GM19395 (cell line): ENCODE measurements around the gene IMMT.
"Not testable (repeated sequence)": the region's sequence is repeated elsewhere in the genome, so short reads cannot be mapped to it uniquely, and the experiment has no call there.

Source experiments
- ATAC-seq: cut with Tn5 transposase; IDR thresholded peaks from one replicate; pipeline ENCODE4 v1.9.1; 2021; ENCODE audit warnings: mild to moderate bottlenecking, moderate library complexity; ENCODE audit not compliant: unreplicated experiment

Gene IMMT

DNA sequence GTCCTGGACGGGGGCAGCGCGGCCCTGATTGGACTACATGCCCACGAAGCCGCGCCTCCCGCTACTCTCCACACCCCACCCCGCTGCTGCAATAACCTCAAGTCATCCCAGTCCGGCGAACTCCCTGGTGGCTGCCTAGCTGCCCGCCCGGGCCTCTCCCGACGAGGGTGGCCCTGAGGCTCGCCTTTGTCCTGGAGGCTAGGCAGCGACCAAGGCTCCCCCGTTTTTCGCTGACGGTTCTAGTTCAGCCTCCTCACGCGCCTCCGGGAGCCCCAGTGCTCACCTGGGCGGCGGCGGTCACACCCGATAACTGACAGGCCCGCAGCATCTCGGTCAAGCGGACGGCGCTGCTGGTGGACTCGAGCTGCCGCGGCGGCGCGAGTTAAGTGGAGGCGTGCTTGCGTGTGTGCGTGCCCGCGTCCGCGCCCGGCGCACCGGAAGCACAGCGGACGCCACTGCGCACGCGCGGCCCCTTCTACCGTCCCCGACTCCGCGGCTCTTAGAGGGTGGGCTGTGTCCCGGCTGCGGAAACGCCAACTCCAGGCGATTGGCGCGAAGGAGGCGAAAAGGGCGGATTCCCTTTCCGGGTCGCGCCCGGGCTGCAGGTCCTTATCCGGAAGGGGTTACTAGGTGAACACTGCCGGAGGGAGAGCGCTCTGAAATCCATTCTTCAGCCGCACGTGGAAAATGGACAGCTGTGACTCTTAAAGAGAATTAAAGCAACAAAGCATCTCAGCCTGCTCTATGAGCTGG lies at the start of gene IMMT:
Gene IMMT (minus strand): TSS at position 408 of the 753 bp plus-strand sequence. CDS start 80 bp downstream, at position 328.
- peak; percentile 81 for ATAC-seq

DNA sequence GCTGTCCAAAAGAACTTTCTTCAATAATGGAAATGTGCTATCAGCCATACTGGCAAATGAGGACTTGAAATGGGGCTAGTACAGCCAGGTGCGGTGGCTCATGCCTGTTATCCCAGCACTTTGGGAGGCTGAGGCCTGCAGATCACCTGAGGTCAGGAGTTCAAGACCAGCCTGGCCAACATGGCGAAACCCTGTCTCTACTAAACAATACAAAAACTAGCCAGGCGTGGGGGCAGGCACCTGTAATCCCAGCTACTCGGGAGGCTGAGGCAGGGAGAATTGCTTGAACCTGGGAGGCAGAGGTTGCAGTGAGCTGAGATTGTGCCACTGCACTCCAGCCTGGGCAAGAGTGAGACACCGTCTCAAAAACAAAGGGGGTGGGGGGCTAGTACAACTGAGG lies 49.5 kb upstream of the IMMT start:
- not testable (repeated sequence) for ATAC-seq

DNA sequence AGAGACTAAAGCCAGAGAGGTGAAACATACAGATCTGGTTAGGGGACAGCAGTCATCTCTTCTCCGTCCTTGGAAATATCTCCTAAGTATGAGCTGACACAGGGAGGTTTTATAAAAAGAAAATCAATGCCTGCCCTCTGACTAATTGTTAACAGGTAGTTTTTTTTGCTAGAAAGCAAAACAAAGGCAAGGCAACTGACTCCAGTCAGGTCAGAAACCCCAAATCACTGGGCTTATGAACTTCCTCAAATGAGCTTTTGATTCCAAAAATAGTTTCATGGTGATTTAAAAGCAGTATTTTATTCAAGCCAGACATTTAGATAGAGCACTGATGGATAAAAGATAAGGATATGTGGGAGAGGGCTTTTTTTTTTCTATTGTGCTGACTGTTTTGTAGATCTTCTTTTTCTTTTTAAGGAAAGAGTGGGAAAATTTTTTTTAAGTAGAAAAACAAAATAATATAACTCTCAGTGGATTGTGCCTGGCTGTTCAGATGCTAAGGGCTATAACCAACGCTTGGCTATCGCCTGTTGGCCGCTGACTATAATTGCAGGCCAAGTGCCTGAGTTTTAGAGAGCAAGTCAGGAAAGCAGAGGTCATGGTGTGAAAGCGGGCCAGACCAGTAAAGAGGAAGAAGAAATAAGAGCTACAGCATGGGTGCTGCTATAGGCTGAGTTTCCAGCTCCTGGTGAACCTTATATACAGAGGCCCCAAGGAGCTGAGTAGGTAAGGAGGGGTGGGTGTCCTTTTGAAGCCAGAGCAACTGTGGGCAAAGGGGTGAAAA lies 48.9 kb upstream of the IMMT start:
- no peak for ATAC-seq

DNA sequence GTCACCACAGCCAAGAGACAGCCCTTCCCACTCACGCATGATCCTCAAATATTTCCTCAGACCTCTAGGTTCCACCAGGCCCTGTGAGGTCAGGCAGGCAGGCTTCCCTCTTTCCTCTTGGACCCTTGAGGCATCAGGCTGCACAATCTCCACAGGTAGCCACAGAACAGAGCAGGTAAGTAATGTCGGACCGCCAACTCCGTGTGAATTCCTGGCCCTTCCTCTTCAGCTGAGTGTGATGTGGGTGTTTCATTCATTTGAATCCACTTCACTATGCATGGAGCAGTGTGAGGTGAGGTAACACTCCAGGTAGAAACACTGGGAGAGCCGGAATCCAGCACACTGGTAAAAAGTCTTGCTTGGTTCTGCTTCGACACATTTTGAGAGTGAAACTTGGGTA lies 48.0 kb upstream of the IMMT start:
- ATAC-seq = no peak

DNA sequence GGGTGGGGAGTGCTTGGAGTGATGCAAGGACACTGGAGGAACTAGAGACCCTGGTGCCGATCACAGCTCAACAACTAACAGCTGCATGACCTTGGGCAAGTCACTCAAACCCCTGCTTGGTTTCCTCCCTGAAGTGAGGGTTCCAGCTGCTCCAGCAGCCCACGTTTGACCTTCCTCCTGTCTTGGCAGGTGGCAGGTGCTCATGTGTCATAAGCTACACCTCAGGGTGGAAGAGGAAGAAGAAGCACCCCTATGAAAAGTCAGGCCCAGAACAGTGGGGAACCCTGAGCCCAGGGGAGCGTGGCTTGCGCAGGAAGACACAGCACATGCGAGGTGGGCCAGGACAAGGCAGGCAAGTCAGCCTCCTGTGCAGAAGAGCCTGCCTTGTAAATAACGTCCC lies 46.3 kb upstream of the IMMT start:
- no peak for ATAC-seq

DNA sequence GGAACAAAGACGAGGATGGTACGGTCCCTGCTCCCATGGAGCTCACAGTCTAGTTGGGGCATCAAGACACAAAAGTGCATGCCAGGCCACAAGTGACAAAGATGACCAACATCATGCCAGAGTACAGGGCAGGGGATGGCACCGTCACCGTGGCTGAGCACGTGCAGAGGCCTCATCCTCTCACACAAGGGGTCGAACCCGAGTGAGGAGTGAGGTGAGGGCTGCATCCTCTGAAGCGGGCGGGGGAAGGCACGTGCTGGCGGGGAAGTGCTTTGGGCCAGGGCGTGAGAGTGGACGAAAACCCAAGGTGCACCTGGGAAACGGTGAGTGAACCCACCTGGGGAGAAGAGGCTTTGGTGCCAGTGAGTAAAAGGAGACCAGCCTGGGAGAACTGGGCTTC lies 45.0 kb upstream of the IMMT start:
- no peak for ATAC-seq

DNA sequence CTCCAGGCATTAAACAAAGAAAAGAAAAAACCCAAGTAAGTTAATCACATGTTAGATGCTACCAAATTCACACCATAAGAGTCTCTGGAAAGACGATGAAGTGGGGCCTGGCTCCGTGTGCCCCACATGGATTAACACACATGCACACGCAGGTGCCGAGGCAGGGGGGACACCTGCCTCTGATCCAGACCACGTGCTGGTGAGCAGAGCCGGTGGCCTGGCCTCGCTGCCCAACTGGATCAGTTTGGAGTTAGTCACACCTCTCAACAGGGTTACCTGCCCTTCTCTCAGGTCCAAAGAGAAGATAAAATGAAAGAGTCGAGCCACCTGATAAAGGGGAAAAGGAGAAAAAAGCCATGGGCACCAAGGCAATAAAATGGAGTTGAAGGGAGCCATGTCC lies 44.5 kb upstream of the IMMT start:
- no peak for ATAC-seq

DNA sequence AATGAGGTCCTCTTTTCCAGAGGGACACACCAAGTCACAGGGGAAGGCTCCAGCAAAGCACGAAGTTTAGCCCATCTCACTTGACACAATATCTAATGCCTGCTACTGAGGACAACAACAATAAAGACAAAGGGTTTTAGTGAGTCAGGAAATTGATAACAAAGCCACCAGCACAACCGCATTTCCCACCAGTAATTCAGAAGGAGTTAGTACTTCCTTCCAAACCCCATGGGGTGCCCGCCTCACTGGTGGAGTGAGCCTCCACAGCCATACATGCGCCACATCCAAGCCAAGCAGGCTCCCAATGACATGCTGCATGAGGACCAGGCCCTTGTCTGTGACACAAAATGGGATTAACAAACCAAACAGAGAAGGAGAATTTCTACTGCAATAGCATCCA lies 44.1 kb upstream of the IMMT start:
- no peak for ATAC-seq

DNA sequence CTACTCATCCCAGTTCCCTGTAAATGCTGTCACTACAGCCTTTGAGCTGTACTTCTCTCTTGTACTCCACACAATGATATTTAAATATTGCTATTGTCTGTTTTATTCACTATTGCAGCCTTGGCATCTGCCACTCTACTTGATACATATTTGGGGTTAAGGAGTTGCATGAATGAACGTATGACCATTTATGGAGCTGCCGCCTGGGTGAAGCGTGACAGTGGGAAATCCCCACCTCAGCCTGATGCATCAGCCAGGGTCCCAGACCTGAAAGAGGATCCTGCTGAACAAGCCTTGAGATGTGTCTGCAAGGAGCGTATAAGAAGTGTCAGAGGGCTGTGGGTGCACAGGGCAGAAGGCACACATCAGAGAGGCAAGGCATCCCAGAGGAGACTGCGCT lies 43.1 kb upstream of the IMMT start:
- ATAC-seq = peak; percentile 83

DNA sequence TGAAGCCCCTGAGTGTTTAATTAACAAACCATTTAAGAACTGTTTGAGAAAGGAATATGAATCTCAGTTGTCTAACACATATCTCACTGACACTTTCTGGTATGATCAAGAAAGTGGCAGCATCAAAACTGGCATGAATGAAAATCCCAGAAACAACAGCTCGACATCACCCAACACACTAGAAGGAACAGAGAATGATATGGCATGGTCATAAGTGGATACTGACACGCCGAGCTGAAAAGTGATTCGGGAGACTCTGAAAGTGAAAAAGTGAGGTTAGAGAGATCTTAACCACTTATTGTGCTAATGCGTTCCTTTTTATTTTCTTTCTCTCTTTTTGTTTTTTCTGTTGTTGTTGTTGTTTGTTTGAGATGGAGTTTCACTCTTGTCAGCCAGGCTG lies 41.9 kb upstream of the IMMT start:
- no peak for ATAC-seq

DNA sequence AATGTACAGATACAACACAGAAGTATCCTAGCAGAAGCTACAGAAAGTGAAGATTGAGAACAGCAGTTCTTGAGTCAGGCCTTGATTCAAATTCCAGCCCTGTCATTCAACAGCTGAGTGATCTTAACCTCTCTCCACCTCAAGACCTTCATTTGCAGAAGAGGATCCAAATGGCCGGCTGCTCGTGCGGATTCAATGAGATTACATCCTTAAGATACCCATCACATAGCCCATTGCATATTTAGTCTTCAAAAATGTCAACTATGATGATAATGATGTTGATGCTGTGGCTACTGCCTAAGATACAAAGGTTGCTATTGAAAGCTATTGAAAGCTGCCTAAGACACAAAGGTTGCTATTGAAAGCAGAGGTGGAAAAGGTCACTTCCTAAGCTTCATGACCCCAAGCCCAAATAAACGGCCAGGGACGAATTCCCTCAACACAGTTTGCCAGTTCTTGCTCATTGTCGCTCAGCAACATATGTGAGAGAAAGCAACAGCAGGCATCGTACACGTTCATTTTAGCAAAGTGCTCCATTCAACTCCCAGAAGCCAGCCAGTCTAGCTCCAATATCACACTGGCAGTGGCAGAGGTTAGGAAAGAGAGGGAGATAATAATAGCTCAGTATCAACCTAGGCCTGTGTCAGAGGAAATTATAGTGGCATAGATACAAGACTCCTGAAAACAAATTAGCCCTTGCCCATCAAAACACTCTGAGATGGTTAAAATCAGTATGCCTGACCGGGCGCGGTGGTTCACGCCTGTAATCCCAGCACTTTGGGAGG lies 40.1 kb upstream of the IMMT start:
- no peak for ATAC-seq

DNA sequence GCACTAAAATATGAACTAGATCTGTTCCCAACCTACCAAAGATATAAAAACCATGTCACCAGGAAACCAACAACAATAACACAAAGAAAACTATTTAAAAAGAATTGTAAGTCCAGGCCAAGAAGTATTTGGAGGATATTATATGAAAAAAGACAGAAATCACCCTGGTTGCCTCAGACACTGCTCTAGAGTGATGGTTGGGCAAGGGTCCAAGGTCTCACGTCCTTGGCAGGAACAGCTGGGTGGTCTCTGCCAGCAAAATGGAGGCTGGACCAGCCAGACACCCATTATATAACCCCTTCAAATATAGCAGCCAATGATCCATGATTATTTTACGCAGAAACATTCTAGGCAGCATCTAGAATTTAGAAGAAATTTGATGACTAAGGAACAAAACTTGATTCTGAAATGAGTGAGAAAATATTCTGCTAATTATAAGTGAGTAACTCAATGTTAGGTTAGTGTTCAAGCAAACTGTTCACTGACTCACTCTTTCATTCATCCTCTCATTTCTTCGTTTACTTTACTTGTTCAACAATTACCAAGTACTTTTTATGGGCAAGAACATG lies 39.4 kb upstream of the IMMT start:
- no peak for ATAC-seq

DNA sequence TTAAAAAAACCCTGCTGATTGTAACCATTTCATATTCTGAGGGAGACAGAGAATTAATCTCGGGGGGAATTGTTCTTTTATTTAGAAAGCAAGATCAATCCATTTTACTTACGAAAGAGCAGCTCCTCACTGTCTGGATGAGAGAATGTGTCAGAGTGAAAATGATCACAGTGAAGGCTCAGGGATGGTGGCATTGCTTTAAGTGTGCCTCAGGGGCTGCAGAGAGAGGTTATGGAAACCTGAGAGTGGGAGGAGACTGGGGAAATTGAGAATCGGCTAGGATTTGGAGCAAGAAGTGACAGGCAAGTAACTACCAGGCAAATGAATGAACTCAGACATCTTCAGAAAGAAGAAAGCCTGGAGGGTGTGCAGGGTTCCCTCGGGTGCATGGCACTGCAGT lies 38.2 kb upstream of the IMMT start:
- ATAC-seq = no peak

DNA sequence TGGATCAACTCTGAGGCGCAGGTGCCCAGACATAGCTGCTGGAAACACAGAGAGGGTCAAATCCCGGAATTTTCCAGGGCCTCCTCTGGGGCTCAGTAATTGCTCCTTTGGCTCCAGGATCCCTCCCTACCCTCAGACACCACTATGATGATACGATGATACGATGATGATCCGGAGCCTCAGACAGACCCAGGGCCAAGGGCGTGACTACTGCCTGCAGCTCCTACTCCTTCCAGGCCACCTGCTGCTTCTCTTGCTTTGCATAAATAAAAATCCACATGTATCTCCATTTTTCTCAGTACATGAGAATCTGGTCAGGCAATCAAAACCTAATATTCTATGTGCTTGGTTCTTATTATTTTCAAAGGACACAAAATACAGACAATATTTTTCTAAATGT lies 37.6 kb upstream of the IMMT start:
- no peak for ATAC-seq

DNA sequence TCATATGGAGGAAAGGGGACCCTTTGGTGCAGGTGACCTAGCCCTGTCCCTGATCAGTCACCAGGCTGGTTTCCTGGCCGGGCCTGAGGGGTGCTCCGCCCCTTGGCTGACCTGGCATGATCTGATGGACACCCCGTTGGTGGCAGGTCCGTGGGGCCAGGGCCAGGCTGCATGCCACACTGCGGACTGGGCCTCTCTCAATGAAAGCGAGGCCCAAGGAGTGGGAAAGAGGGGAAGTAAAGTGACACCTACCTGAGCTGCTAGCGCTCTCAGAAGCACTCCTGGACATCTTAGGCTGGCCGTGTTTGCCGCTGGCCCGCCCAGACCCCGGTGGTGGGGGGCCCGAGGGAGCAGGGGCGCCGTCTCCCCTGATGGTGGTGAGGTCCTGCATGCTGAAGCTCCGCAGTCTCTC lies 37.1 kb upstream of the IMMT start:
- ATAC-seq = no peak

DNA sequence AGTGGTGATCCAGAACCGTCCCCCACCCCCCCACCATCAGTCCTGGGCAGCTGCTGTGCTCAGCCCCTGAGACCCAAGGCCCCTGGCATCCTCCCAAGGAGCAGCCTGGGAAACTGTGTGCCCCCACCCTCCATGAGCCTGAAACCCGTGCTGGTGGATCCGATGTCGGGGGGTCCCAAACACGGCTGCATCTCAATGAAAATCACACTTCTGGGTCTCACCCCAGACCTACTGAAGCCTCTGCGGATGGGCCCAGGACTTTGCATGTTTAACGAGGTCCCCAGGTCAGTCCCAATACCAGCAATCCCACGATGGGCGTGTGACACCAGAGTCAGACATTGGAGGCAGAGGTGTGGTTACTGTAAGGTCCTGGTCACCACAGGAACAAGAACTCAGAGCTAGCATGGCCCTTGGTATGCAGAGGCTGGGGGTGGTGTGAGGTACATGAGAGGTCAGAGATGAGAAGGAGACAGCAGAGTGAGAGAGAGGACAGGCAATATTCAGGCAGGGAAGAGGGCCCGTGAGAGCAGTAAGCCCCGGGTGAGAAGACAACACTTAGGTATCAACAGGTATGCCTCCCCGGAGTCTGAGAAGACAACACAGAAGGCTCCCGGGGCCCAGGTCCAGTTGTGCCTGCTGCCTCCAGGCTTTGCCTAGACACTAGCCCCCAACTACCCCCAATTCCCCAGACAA lies 36.6 kb upstream of the IMMT start:
- ATAC-seq = no peak

DNA sequence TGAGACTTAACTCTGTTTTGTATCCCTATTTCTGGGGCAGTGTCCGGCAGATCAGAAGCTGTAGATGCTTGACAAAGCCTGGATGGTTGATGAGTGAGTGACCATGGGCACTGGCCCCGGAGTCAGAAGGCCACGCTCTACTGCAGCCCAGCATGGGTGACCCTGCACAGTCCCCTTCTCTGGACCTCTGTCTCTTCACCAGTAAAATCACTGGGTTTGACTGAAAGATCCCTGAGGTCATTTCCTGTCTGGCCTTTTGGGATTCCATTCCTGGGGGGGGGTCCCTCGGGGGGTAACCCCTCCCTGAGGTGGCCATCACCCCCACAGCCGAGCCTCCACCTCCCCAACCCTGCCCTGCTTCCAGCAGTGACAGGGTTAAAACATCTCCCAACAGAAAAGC lies 35.7 kb upstream of the IMMT start:
- no peak for ATAC-seq

DNA sequence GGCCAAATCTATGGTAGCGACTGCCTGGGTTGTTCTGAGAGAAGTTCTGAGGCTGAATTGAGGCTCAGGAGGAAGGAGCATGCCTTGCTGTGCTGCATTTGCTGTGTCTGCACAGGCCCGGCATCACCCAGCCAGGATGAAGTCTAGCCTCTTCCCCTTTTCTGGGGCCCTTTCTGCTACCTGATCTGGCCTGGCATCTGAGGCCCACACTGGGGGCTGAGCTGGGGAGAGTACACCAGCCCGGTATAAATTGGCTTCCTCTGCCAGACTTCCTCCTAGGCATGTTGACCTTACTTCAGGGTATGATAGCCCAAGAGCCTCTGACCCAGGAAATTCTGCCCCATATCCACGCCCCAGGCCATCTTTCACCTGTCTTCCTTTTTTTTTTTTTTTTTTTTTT lies 34.0 kb upstream of the IMMT start:
- no peak for ATAC-seq

DNA sequence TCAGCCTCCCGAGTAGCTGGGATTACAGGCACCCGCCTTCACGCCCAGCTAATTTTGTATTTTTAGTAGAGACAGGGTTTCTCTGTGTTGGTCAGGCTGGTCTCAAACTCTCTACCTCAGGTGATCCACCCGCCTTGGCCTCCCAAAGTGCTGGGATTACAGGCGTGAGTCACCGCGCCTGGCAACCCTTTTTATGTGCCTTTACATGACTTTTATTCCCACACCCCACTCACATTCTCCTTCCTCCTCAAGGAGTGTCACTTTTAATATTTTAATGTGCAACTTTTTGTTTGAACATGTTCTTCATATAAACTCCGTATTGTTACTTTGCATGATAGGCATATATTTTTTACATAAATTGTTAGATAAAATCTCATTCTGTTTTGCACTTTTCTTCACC lies 33.3 kb upstream of the IMMT start:
- not testable (repeated sequence) for ATAC-seq

DNA sequence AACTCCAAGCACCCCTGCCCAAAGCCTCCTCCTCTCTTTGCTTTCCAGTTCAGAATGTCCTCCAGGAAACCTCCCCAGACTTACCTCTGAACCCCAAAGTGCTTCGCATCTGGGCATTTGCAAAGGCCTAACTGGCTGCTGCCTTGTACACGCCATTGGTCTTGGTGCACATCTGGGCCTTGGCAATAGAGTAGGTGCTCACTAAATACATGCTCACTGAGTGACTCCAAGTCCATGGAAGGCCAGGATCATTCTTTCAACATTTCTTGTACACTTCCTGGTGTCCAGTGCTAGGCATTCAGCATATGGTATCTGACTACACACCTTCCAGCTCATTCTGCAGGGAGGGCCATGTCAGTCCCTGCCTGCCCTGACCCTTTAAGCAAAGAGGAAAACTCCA lies 32.4 kb upstream of the IMMT start:
- ATAC-seq = no peak
